SKM-1 treated with dmso at 0.1 percent for 144 hours (cell line): ENCODE data around the gene DOCK10.

ENCODE experiments used
- DNase-seq: peaks from one replicate; lab custom pipeline; 2025; ENCODE audit not compliant: unreplicated experiment; lab: John Stamatoyannopoulos, UW

DOCK10 gene

DNA sequence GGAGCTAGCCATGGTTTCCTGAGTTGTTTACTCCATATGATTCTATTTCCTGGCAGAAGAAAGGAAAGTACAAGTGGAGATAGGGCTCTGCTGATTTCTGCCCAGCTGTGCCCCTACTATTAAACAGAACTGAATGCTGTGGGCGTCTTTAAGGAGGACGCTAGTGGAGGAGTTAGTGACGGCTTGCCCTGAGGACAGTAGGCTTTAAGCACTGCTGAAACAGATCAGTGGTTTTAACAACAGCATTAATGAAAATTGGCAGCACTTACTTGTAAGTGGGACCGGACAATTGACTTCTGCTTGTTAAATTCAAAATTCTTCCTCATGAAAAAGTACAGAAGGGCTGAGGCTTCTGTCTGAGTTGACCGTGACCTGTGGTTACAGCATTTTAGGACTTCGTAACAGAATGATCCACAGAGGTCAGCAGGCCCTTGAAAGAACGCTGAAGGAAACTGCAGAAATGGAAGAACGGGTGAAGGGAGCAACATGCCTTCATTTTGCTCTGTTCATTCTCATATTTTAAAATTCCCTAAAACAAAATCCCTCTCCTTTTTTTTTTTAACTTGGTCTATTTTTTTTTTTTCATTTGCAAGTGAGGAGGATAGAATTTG lies 245.5 kb downstream of the DOCK10 start:
- DNase-seq: no peak

DNA sequence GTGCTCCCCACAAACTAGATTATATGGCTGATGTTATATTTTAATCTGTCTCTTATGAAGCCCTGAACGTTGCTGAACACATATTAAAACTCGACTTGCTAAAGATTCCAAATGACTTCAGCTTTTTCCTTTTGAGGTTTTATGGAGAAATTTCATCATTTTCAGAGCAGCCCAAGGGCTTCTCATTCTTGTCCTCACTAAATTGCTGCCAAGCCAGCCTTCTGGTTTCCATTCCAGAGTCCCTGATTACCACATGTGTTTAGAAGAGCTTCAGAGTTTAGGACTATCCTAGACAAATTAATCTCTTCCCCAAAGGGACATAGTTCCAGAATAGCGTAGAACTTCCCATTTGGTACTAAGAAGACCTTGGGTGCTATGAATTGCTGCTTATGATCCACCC lies 248.3 kb downstream of the DOCK10 start:
- no peak for DNase-seq

DNA sequence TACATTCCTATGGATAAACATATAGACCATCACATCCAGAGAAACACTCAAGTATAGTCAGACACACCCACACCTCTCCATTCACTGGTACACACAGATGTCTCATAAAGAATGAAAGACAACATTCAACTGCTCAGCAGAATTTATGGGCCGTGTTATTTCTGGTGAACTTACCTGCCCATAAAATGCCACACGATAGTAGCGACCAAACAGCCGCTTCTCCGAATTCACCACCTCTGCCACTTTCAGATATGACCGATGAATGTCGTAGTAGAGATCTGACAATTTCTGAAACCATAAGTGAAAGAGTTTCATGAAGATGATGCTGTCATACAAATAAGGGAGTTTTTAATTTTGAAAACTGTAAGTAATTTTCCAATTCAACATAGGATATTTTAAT lies 255.4 kb downstream of the DOCK10 start:
- no peak for DNase-seq

GRCh38 chr2:224781400-224781799 lies 260.9 kb downstream of the DOCK10 start:
- DNase-seq: no peak

DNA sequence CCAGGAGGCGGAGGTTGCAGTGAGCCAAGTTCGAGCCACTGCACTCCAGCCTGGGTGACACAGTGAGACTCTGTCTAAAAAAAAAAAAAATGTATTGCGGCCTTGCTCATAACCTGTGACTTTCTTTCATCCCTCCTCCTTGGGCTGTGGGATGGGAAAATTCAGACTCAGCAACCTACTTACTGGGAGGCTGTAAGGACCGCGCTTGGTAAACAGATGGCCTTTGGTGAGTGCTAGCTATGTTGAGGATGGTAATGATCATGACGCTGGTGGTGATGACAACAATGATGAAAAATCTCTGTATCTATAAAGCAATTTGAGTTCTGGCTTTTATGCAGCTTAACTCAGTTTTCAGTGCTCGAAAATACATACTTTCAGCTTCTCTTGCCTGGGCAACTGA lies 261.4 kb downstream of the DOCK10 start:
- no peak for DNase-seq

DNA sequence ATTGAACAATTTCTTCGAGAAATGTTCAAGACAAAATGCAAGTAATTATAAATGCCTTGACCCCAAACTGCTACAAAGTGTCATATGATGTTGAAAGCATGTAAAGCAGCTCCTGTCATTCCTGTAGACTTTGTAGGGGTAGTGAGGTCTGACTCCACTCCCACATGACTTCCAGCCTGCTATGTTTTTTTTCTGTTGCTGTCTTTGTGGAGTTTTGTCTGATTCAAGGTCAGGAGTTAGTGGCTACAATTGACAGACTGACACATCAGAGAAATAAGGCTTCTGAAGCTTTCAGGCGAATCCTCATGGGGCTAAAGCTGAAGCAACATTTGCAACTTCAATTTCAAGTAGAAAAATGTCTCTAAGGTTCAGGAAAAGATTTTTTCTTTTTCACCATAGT lies 262.2 kb downstream of the DOCK10 start:
- DNase-seq: no peak

- DNase-seq: peak; percentile 48
These were observed 263.8 kb downstream of the DOCK10 start for GRCh38 chr2:224778474-224778877.

DNA sequence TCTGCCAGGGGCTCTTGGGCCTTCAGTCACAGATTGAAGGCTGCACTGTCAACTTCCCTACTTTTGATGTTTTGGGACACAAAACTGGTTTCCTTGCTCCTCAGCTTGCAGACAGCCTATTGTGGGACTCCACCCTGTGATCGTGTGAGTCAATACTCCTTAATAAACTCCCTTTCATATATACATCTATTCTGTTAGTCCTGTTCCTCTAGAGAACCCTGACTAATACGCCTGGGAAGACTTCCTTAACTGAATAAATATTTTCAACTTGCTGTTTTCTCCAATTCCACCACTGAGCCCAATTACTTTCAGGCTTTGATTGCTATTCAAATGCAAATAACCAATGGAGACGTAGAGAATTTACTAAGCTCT lies 264.7 kb downstream of the DOCK10 start:
- DNase-seq: no peak

- no peak for DNase-seq
These were observed 265.3 kb downstream of the DOCK10 start for GRCh38 chr2:224776795-224777558.

DNA sequence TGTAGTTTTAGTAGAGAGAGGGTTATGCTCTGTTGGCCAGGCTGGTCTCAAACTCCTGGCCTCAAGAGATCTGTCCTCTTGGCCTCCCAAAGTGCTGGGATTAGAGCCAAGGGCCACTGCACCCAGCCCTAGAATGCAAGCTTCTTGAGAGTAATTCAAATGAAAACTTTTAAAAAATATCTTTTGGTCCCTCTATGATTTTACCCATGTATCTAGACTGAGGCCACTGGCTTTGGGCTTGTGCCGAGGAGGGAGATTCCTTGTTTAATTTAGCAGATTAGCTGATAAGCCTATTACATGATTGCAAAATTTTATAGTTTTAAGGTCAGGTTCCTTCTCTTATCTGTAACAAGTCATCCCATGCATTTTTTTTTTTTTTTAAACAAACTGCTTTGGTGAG lies 266.6 kb downstream of the DOCK10 start:
- DNase-seq: no peak

DNA sequence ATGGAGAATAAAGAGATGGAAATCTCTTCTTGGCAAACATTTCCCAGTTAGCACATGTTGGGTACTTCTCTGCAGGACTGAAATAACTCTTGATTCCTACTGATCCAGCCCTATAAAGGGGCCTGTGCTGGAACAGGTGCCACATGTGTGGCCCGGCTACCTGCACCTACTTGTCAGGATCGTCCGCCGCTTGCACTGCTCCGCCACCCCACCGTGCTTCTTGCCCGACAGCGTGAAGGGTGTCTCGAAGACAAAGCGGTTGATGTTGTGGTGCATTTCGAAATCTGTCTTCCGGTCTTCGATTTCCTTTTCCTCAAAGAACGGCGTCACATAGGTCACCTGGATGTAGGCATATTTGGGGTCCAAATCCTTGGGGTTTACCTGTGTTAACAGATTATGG lies 267.5 kb downstream of the DOCK10 start:
- no peak for DNase-seq

DNA sequence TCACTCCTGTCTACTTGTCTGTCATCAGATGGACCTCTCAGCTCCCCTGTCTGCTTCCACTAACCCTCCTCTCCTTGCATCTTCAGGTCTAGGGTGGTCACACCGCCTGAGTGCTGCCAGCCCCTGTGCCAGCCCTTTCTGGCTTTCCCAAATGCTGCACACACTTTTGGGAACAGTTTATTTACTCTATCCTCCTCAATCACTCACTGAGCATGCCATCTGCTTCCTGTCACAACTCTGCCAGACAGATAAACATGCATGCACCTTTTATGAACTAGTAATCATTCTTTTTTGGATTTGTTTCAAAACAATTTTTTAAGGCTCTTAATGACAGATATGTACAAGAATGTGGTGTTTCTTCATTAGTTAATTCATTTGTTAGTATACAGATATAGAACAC lies 269.8 kb downstream of the DOCK10 start:
- DNase-seq: no peak

- DNase-seq: no peak
These were observed 272.8 kb downstream of the DOCK10 start for GRCh38 chr2:224769489-224769888.

GRCh38 chr2:224764565-224765236 lies 277.6 kb downstream of the DOCK10 start:
- DNase-seq: no peak

- DNase-seq: no peak
These were observed 284.2 kb downstream of the DOCK10 start for GRCh38 chr2:224757934-224758548.

DNA sequence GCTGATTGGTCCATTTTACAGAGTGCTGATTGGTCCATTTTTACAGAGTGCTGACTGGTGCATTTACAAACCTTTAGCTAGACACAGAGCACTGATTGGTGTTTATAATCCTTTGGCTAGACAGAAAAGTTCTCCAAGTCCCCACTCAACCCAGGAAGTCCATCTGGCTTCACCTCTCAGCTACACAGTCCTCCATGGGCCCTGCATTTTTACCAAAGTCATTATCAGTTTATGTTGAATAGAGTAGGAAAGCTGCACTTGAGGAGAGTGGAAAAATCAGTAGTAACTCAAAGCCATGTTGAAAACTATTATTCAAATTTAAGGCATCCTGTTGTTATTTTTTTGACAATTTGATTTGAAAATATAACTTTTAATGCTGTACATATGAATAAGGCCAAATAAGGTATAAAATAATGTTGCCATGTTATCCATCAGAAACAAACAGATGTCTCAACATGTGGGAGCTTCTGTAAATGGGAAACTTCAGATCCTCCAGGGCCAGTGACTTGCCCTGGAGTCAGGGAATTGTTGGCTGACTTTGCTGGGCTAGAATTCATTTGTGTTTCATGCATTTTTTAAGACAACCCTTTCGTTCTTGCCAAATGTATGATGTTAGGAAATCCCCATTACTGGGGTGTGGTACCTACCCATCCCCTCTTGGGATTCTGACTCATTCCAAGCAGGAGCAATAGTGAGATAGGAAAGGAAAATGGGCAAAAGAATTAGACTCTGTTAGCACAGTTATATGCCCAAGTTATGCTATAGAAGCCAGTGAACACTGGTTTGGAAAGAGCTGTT lies 288.3 kb downstream of the DOCK10 start:
- DNase-seq: no peak

- DNase-seq: no peak
These were observed 290.1 kb downstream of the DOCK10 start for GRCh38 chr2:224751996-224752698.

GRCh38 chr2:224749136-224749535 lies 293.1 kb downstream of the DOCK10 start:
- no peak for DNase-seq

DNA sequence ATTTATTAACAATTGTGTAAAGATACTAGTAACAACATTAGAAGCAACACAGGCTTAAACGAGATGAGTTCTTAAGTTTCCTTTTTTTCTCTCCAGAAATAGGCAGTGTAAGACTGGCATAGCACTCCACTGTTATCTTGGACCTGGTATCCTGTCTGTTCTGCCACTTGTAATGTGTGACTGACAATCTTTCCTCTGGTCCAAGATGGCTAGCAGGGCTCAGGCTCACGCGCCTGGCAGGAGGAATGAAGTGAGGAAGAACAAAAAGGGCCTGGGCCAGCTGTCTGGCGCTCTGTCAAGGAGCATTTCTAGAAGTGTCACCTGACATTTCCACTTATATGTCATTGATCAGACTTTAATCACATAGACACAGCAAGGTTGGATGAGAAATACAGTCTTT lies 294.5 kb downstream of the DOCK10 start:
- DNase-seq: no peak

DNA sequence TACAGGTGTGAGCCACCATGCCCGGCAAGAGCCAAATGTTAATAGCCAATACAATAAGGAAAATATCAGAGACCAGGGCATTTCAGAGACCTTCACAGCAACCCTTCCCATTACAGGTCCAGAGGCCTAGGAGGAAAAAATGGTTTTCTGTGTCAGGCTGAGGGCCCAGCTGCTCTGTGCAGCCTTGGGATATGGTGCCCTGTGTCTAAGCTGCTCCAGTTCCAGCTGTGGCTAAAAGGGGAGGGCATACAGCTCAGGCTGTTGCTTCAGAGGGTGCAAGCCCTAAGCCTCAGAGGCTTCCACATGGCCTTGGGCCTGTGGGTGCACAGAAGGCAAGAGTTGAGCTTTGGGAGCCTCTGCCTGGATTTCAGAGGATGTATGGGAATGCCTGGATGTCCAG lies 306.0 kb downstream of the DOCK10 start:
- DNase-seq: no peak

- DNase-seq: no peak
These were observed 307.3 kb downstream of the DOCK10 start for GRCh38 chr2:224734949-224735348.
